Neuronal stem cell (in vitro differentiated cells): Measurements from ENCODE around the gene UBA7.
"Not testable (repeated sequence)": the region's sequence is repeated elsewhere in the genome, so short reads cannot be mapped to it uniquely, and the experiment has no call there.

ENCODE experiments used
- DNase-seq: peaks from one replicate; pipeline ENCODE4 v3.0.0-alpha.2; 2013; ENCODE audit warnings: low spot score
- H2AFZ ChIP-seq: one replicate; pipeline ENCODE4 v1.6.1; 2013; ENCODE audit warnings: mild to moderate bottlenecking, low read length, inconsistent platforms
- H2AK5ac ChIP-seq: 2 replicates; pipeline ENCODE4 v1.6.1; 2013; ENCODE audit warnings: low read depth, mild to moderate bottlenecking, inconsistent platforms, low read length, moderate library complexity, mixed read lengths
- H2BK120ac ChIP-seq: 2 replicates; pipeline ENCODE4 v1.6.1; 2013; ENCODE audit warnings: low read depth, mild to moderate bottlenecking, inconsistent platforms, low read length, moderate library complexity, mixed read lengths
- H2BK12ac ChIP-seq: one replicate; pipeline ENCODE4 v1.6.1; 2013; ENCODE audit warnings: low read length, inconsistent platforms
- H2BK15ac ChIP-seq: 2 replicates; pipeline ENCODE4 v1.6.1; 2013; ENCODE audit warnings: mild to moderate bottlenecking, low read length, inconsistent platforms, mixed read lengths
- H2BK5ac ChIP-seq: one replicate; pipeline ENCODE4 v1.6.1; 2013; ENCODE audit warnings: inconsistent platforms, mild to moderate bottlenecking, low read length, moderate library complexity
- H3K14ac ChIP-seq: one replicate; pipeline ENCODE4 v1.6.1; 2013; ENCODE audit warnings: low read length, inconsistent platforms
- H3K18ac ChIP-seq: 2 replicates; pipeline ENCODE4 v1.6.1; 2013; ENCODE audit warnings: low read length, inconsistent platforms
- H3K23ac ChIP-seq: 2 replicates; pipeline ENCODE4 v1.6.1; 2013; ENCODE audit warnings: low read depth, mild to moderate bottlenecking, mixed read lengths, low read length, inconsistent platforms; ENCODE audit not compliant: poor library complexity
- H3K27ac ChIP-seq: replicated peaks from 3 replicates; pipeline ENCODE4 v1.5.1; 2013; ENCODE audit warnings: low read length, inconsistent platforms
- H3K27me3 ChIP-seq, 3 experiments: 2 replicates each; pipeline ENCODE4 v1.6.1; 2013; ENCODE audit warnings: low read length in 3 of 3, mild to moderate bottlenecking in 2 of 3, inconsistent platforms in 1 of 3, low read depth in 1 of 3, mixed read lengths in 1 of 3, moderate library complexity in 1 of 3; ENCODE audit not compliant: control insufficient read depth in 3 of 3, insufficient read depth in 3 of 3
- H3K36me3 ChIP-seq, 2 donors: replicated peaks in 1 of 2; 2 replicates each; pipeline ENCODE4 v1.6.1; 2013; ENCODE audit warnings: low read length in 2 of 2; ENCODE audit not compliant: control insufficient read depth in 2 of 2, insufficient read depth in 2 of 2
- H3K4ac ChIP-seq: 2 replicates; pipeline ENCODE4 v1.6.1; 2013; ENCODE audit warnings: inconsistent platforms, mild to moderate bottlenecking, low read length, moderate library complexity
- H3K4me1 ChIP-seq, 2 donors: 1 replicate in 1 of 2; 2 replicates in 1 of 2; pipeline ENCODE4 v1.6.1; 2013; ENCODE audit warnings: low read length in 2 of 2, low read depth in 1 of 2; ENCODE audit not compliant: control insufficient read depth in 2 of 2, insufficient read depth in 1 of 2
- H3K4me2 ChIP-seq: one replicate; pipeline ENCODE4 v1.6.1; 2013; ENCODE audit warnings: mild to moderate bottlenecking, low read length, inconsistent platforms; ENCODE audit not compliant: insufficient read depth, poor library complexity, severe bottlenecking
- H3K4me3 ChIP-seq, 2 donors: 2 replicates each; pipeline ENCODE4 v1.5.1; 2013; ENCODE audit warnings: low read length in 2 of 2, mild to moderate bottlenecking in 2 of 2, inconsistent platforms in 1 of 2, moderate library complexity in 1 of 2
- H3K79me1 ChIP-seq: one replicate; pipeline ENCODE4 v1.6.1; 2013; ENCODE audit warnings: low read depth, mild to moderate bottlenecking, inconsistent platforms, low read length, moderate library complexity
- H3K9ac ChIP-seq: one replicate; pipeline ENCODE4 v1.6.1; 2013; ENCODE audit warnings: mild to moderate bottlenecking, low read depth, low read length, inconsistent platforms; ENCODE audit not compliant: poor library complexity
- H3K9me3 ChIP-seq, 2 donors: replicated peaks in 1 of 2; 2 replicates each; pipeline versions ENCODE3 to v1.6.1; 2013; ENCODE audit warnings: low read length in 2 of 2, mild to moderate bottlenecking in 2 of 2, inconsistent platforms in 1 of 2, low read depth in 1 of 2, mixed read lengths in 1 of 2, moderate library complexity in 1 of 2; ENCODE audit not compliant: control insufficient read depth in 2 of 2, insufficient read depth in 1 of 2
- H4K8ac ChIP-seq: one replicate; pipeline ENCODE4 v1.6.1; 2013; ENCODE audit warnings: low read depth, mild to moderate bottlenecking, inconsistent platforms, low read length, moderate library complexity
- H4K91ac ChIP-seq: one replicate; pipeline ENCODE4 v1.6.1; 2013; ENCODE audit warnings: low read length, low read depth, mild to moderate bottlenecking, inconsistent platforms; ENCODE audit not compliant: poor library complexity
- WGBS, 2 donors: extraction: QIAGEN DNeasy Blood & Tissue Kit; methylation state at CpG; one replicate each; pipeline ENCODE4 v1.1.7; 2013; ENCODE audit warnings: missing lambda C conversion rate in 2 of 2, mixed read lengths in 1 of 2; ENCODE audit not compliant: insufficient read length in 2 of 2, insufficient replicate concordance in 1 of 2; ENCODE audit errors: extremely low coverage in 2 of 2; 5-methylcytosine and 5-hydroxymethylcytosine counted together

The UBA7 gene

GRCh38 chr3:49786357-49787181 lies 27.2 kb downstream of the UBA7 start, which contains the start of gene IP6K1:
TSS of gene IP6K1 (minus strand) at chr3:49786542. CDS start at chr3:49748040, 38,502 bp downstream.
- H3K79me1 ChIP-seq: peaks cover 1% of the 10 kb centered on the region
- H2BK15ac ChIP-seq: peak within 1 kb of the TSS; percentile 1
- peak within 1 kb of the TSS; percentile 30 for H3K4ac ChIP-seq
- H4K91ac ChIP-seq: no peak within 1 kb of the TSS
- H3K27ac ChIP-seq: peak within 1 kb of the TSS; percentile 65
- peak within 1 kb of the TSS; percentile 88 to 97 for H3K4me3 ChIP-seq
- no peak within 1 kb of the TSS for H2BK120ac ChIP-seq
- H3K14ac ChIP-seq: peak within 1 kb of the TSS; percentile 47
- peak within 1 kb of the TSS; percentile 89 for H2AFZ ChIP-seq
- H3K18ac ChIP-seq: peak within 1 kb of the TSS; percentile 95
- H3K36me3 ChIP-seq: peaks cover 6 to 26% of the 10 kb centered on the region in 2 donors
- H3K9ac ChIP-seq: peak within 1 kb of the TSS; percentile 94
- peak within 1 kb of the TSS; percentile 5 for H4K8ac ChIP-seq
- peaks cover 11 to 12% of the 10 kb centered on the region in 2 donors for H3K4me1 ChIP-seq
- H2BK5ac ChIP-seq: no peak within 1 kb of the TSS
- no peaks in the 10 kb centered on the region for H3K27me3 ChIP-seq
- DNase-seq: peak; percentile 100
- WGBS, 2 donors: no CpG with 5 or more reads among the region's 55 CpGs
- no peak within 1 kb of the TSS for H2BK12ac ChIP-seq
- no peaks in the 10 kb centered on the region for H3K9me3 ChIP-seq
- H3K4me2 ChIP-seq: peak within 1 kb of the TSS; percentile 75
- H3K23ac ChIP-seq: peak within 1 kb of the TSS; percentile 26
- H2AK5ac ChIP-seq: peak within 1 kb of the TSS; percentile 43

- H2BK120ac ChIP-seq: no peak overlapping the region
- H3K9ac ChIP-seq: peak overlapping the region; percentile 94
- H3K9me3 ChIP-seq: no peaks in the 10 kb centered on the region
- no peak overlapping the region for H3K4ac ChIP-seq
- peak overlapping the region; percentile 47 for H3K14ac ChIP-seq
- peak overlapping the region; percentile 88 to 97 for H3K4me3 ChIP-seq
- no peak overlapping the region for H2BK12ac ChIP-seq
- H2BK5ac ChIP-seq: no peak overlapping the region
- H3K23ac ChIP-seq: peak overlapping the region; percentile 26
- DNase-seq: peak; percentile 48
- no peak overlapping the region for H2AK5ac ChIP-seq
- H4K91ac ChIP-seq: no peak overlapping the region
- no peak overlapping the region for H2BK15ac ChIP-seq
- H3K27me3 ChIP-seq: no peaks in the 10 kb centered on the region
- WGBS, 2 donors: no CpG with 5 or more reads among the region's 50 CpGs
- H3K18ac ChIP-seq: peak overlapping the region; percentile 95
- peaks cover 8 to 34% of the 10 kb centered on the region in 2 donors for H3K36me3 ChIP-seq
- peak overlapping the region; percentile 75 for H3K4me2 ChIP-seq
- H3K27ac ChIP-seq: peak overlapping the region; percentile 65
- H3K4me1 ChIP-seq: peaks cover 7 to 11% of the 10 kb centered on the region in 2 donors
- peak overlapping the region; percentile 89 for H2AFZ ChIP-seq
- no peak overlapping the region for H4K8ac ChIP-seq
- peaks cover 2% of the 10 kb centered on the region for H3K79me1 ChIP-seq
Measured at GRCh38 chr3:49785565-49786356, 28.0 kb downstream of the UBA7 start.

GRCh38 chr3:49782277-49782676 lies 31.5 kb downstream of the UBA7 start:
- H2AK5ac ChIP-seq: not testable (repeated sequence)
- WGBS, 2 donors: no CpG with 5 or more reads among the region's 9 CpGs

More at GRCh38 chr3:49782277-49782676, 31.5 kb downstream of the UBA7 start:
- not testable (repeated sequence) for H3K23ac ChIP-seq, H2BK12ac ChIP-seq, H3K14ac ChIP-seq, H3K79me1 ChIP-seq, H3K4me2 ChIP-seq, H3K27ac ChIP-seq, H3K4me3 ChIP-seq, H3K18ac ChIP-seq, DNase-seq, H2BK15ac ChIP-seq, H3K27me3 ChIP-seq, H2BK120ac ChIP-seq, H4K91ac ChIP-seq, H2BK5ac ChIP-seq, H3K4ac ChIP-seq, H4K8ac ChIP-seq, H3K9me3 ChIP-seq, H2AFZ ChIP-seq
- Histone ChIP-seq H3K4me1 (peaks cover 3 to 11% of the 10 kb centered on the region in 2 donors), H3K36me3 (peaks cover 12 to 60% of the 10 kb centered on the region in 2 donors), H3K9ac (peak overlapping the region; percentile 44)
